Measurements from ENCODE around the gene AUP1. TPM values are rescaled to one million over a fixed set of nuclear protein-coding genes. Genes with fewer than 3 reads are reported as not detected.
A peak's percentile ranks its signal among the peaks of the same experiment; 100 is the strongest.

The AUP1 gene
- polyA plus RNA-seq, 1 donor from 2014 or later: 108 TPM

- Mint-ChIP-seq H3K27ac (peak overlapping the region; percentile 70 to 97 (median 80)), H3K36me3 (no peaks in the 10 kb centered on the region), H3K27me3 (peaks cover 17% of the 10 kb centered on the region), H3K9me3 (no peaks in the 10 kb centered on the region), H3K4me1 (peaks cover 18 to 24% (median 21%) of the 10 kb centered on the region in 3 donors), H3K4me3 (peak overlapping the region; percentile 35 to 78 (median 53))
Measured at GRCh38 chr2:74551942-74552913, 22.7 kb upstream of the AUP1 start.

GRCh38 chr2:74551530-74551929, 22.0 kb upstream of the AUP1 start:
- peak overlapping the region in 3 of 4 donors; percentile 7 to 63 (median 57) for H3K4me3 Mint-ChIP-seq
- H3K36me3 Mint-ChIP-seq: no peaks in the 10 kb centered on the region

GRCh38 chr2:74550231-74550630, 20.7 kb upstream of the AUP1 start:
- H3K27me3 Mint-ChIP-seq: peaks cover 20% of the 10 kb centered on the region
- H3K4me1 Mint-ChIP-seq: peaks cover 14 to 19% (median 19%) of the 10 kb centered on the region in 3 donors
- H3K9me3 Mint-ChIP-seq: no peaks in the 10 kb centered on the region
- peak overlapping the region in 1 of 3 donors; percentile 40 for H3K27ac Mint-ChIP-seq
- H3K36me3 Mint-ChIP-seq: no peaks in the 10 kb centered on the region
- H3K4me3 Mint-ChIP-seq: peak overlapping the region in 2 of 4 donors; percentile 6 to 57

More at GRCh38 chr2:74551530-74551929, 22.0 kb upstream of the AUP1 start:
- H3K9me3 Mint-ChIP-seq: no peaks in the 10 kb centered on the region
- H3K27ac Mint-ChIP-seq: peak overlapping the region in 1 of 3 donors; percentile 22
- peaks cover 19% of the 10 kb centered on the region for H3K27me3 Mint-ChIP-seq
- peaks cover 16 to 24% (median 21%) of the 10 kb centered on the region in 3 donors for H3K4me1 Mint-ChIP-seq

GRCh38 chr2:74548900-74549826, 19.7 kb upstream of the AUP1 start:
- H3K4me1 Mint-ChIP-seq: peaks cover 12 to 18% (median 16%) of the 10 kb centered on the region in 3 donors

GRCh38 chr2:74548285-74548899, 18.9 kb upstream of the AUP1 start:
- Mint-ChIP-seq H3K27me3 (peaks cover 20% of the 10 kb centered on the region), H3K36me3 (no peaks in the 10 kb centered on the region), H3K4me3 (peak overlapping the region; percentile 80 to 92 (median 88)), H3K9me3 (no peaks in the 10 kb centered on the region), H3K4me1 (peaks cover 12 to 17% (median 16%) of the 10 kb centered on the region in 3 donors), H3K27ac (peak overlapping the region in 2 of 3 donors; percentile 13 to 16)

More at GRCh38 chr2:74548900-74549826, 19.7 kb upstream of the AUP1 start:
- no peaks in the 10 kb centered on the region for H3K9me3 Mint-ChIP-seq
- H3K27ac Mint-ChIP-seq: peak overlapping the region; percentile 37 to 82 (median 40)
- H3K4me3 Mint-ChIP-seq: peak overlapping the region; percentile 57 to 87 (median 78)
- no peaks in the 10 kb centered on the region for H3K36me3 Mint-ChIP-seq
- peaks cover 20% of the 10 kb centered on the region for H3K27me3 Mint-ChIP-seq

- Mint-ChIP-seq H3K4me3 (no peak overlapping the region), H3K9me3 (no peaks in the 10 kb centered on the region), H3K27me3 (peaks cover 18% of the 10 kb centered on the region), H3K27ac (no peak overlapping the region), H3K4me1 (peaks cover 10 to 17% (median 12%) of the 10 kb centered on the region in 3 donors), H3K36me3 (no peaks in the 10 kb centered on the region)
Measured at GRCh38 chr2:74546004-74546403, 16.5 kb upstream of the AUP1 start.

GRCh38 chr2:74544634-74545033, 15.1 kb upstream of the AUP1 start:
- H3K4me1 Mint-ChIP-seq: peaks cover 13 to 18% (median 15%) of the 10 kb centered on the region in 3 donors
- H3K27me3 Mint-ChIP-seq: peaks cover 16% of the 10 kb centered on the region

GRCh38 chr2:74542978-74543377, 13.5 kb upstream of the AUP1 start:
- H3K4me3 Mint-ChIP-seq: peak overlapping the region in 1 of 4 donors; percentile 82
- peaks cover 23 to 28% (median 23%) of the 10 kb centered on the region in 3 donors for H3K4me1 Mint-ChIP-seq
- peak overlapping the region in 2 of 3 donors; percentile 20 to 35 for H3K27ac Mint-ChIP-seq
- peaks cover 0 to 2% (median 0%) of the 10 kb centered on the region in 3 donors for H3K9me3 Mint-ChIP-seq
- H3K27me3 Mint-ChIP-seq: peaks cover 6% of the 10 kb centered on the region
- H3K36me3 Mint-ChIP-seq: peaks cover 6% of the 10 kb centered on the region

More at GRCh38 chr2:74544634-74545033, 15.1 kb upstream of the AUP1 start:
- H3K9me3 Mint-ChIP-seq: no peaks in the 10 kb centered on the region
- H3K27ac Mint-ChIP-seq: no peak overlapping the region
- no peaks in the 10 kb centered on the region for H3K36me3 Mint-ChIP-seq
- H3K4me3 Mint-ChIP-seq: peak overlapping the region in 1 of 4 donors; percentile 7

GRCh38 chr2:74540291-74540690, 10.8 kb upstream of the AUP1 start:
- Mint-ChIP-seq H3K27me3 (no peaks in the 10 kb centered on the region), H3K36me3 (peaks cover 6% of the 10 kb centered on the region), H3K4me1 (peaks cover 25 to 32% (median 27%) of the 10 kb centered on the region in 3 donors), H3K27ac (peak overlapping the region in 1 of 3 donors; percentile 25), H3K9me3 (peaks cover 0 to 2% (median 0%) of the 10 kb centered on the region in 3 donors), H3K4me3 (peak overlapping the region in 3 of 4 donors; percentile 19 to 95 (median 82))

GRCh38 chr2:74538881-74539339, 9.4 kb upstream of the AUP1 start:
- peak overlapping the region; percentile 54 to 96 (median 91) for H3K27ac Mint-ChIP-seq
- peak overlapping the region; percentile 82 to 95 (median 86) for H3K4me3 Mint-ChIP-seq
- peaks cover 6% of the 10 kb centered on the region for H3K36me3 Mint-ChIP-seq
- H3K9me3 Mint-ChIP-seq: peaks cover 0 to 2% (median 0%) of the 10 kb centered on the region in 3 donors
- H3K4me1 Mint-ChIP-seq: peaks cover 25 to 28% (median 27%) of the 10 kb centered on the region in 3 donors
- H3K27me3 Mint-ChIP-seq: no peaks in the 10 kb centered on the region

GRCh38 chr2:74537140-74537539, 7.6 kb upstream of the AUP1 start:
- Mint-ChIP-seq H3K36me3 (peaks cover 6% of the 10 kb centered on the region), H3K4me3 (peak overlapping the region in 1 of 4 donors; percentile 82), H3K4me1 (peaks cover 25 to 29% (median 26%) of the 10 kb centered on the region in 3 donors), H3K27me3 (no peaks in the 10 kb centered on the region), H3K9me3 (peaks cover 0 to 2% (median 0%) of the 10 kb centered on the region in 3 donors), H3K27ac (no peak overlapping the region)

GRCh38 chr2:74536166-74536950, 6.9 kb upstream of the AUP1 start:
- peaks cover 31 to 36% (median 32%) of the 10 kb centered on the region in 3 donors for H3K4me1 Mint-ChIP-seq
- H3K9me3 Mint-ChIP-seq: peaks cover 0 to 2% (median 0%) of the 10 kb centered on the region in 3 donors
- peaks cover 6% of the 10 kb centered on the region for H3K36me3 Mint-ChIP-seq
- H3K4me3 Mint-ChIP-seq: no peak overlapping the region
- H3K27me3 Mint-ChIP-seq: no peaks in the 10 kb centered on the region
- H3K27ac Mint-ChIP-seq: no peak overlapping the region

- Mint-ChIP-seq H3K4me3 (no peak overlapping the region), H3K9me3 (peaks cover 0 to 2% (median 0%) of the 10 kb centered on the region in 3 donors), H3K36me3 (peaks cover 6% of the 10 kb centered on the region), H3K27me3 (no peaks in the 10 kb centered on the region), H3K27ac (no peak overlapping the region), H3K4me1 (peaks cover 34 to 41% (median 40%) of the 10 kb centered on the region in 3 donors)
Measured at GRCh38 chr2:74535440-74535965, 6.0 kb upstream of the AUP1 start.
